ENCODE measurements around the gene CEP68.
"Not testable (repeated sequence)": the region's sequence is repeated elsewhere in the genome, so short reads cannot be mapped to it uniquely, and the experiment has no call there.

The CEP68 gene

DNA sequence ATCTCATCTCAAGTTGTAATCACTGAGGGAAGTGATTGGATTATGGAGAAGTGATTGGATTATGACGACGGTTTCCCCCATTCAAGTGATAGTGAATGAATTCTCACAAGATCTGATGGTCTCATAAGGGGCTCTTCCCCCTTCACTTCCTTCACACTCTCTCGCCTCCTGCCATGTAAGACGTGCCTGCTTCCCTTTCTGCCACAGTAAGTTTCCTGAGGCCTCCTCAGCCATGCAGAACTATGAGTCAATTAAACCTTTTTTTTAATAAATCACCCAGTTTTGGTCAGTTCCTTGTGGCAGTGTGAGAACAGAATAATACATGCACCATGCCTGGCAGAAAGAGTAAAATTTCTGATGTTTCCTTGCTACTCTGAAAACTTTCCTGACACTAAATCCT, 36.6 kb downstream of the CEP68 start:
- DNase-seq: peak; percentile 26 to 40 (median 29)

GRCh38 chr2:65093211-65093610, 37.0 kb downstream of the CEP68 start:
- DNase-seq: no peak

DNA sequence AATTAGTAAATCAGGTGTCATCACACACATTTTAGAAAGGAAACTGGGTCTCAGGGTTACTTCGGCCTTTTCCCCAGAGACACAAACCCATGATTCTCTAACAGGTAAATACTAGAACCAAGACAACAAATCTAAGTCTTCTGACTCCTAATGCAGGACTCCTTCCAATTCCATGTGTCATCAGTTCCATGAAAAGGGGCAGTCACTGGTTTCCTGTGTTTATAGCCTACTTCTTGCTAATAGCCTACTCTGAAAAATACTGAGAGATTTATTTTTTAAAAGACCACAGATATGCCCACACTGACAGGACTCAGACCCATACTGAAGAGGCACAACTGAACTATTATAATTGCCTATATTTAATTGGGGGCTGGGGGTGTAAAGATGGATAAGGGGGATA, 40.7 kb downstream of the CEP68 start:
- DNase-seq: no peak

DNA sequence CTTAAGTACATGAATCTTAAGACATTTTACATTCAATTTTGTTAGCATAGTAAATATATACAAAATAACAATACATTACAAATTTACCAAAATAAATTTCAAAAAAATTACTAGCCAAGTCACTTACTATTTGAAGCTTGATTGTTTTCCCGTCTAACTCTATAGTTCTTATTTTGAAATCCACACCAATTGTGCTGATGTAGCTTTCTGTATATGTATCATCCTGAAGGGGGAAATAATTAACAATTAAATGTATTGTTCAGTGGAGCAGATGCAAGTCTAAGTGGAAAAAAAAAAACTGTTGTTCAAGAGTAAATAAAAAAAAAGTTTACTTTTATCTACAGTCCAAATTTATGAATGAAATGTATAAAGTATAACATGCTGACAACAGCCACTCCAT, 41.6 kb downstream of the CEP68 start:
- no peak for DNase-seq

DNA sequence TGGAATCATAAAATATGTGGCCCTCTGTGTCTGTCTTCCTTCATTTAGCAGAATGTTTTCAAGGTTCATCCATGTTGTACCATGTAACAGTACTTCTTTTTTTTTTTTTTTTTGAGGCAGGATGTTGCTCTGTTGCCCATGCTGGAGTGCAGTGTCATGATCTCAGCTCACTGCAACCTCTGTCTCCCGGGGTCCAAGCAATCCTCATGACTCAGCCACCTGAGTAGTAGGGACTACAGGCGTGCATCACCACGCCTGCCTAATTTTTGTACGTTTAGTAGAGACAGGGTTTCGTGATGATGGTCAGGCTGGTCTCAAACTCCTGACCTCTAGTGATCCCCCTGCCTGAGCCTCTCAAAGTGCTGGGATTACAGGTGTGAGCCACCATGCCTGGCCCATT, 42.5 kb downstream of the CEP68 start:
- DNase-seq: no peak

GRCh38 chr2:65101071-65101470, 44.9 kb downstream of the CEP68 start:
- DNase-seq: no peak

DNA sequence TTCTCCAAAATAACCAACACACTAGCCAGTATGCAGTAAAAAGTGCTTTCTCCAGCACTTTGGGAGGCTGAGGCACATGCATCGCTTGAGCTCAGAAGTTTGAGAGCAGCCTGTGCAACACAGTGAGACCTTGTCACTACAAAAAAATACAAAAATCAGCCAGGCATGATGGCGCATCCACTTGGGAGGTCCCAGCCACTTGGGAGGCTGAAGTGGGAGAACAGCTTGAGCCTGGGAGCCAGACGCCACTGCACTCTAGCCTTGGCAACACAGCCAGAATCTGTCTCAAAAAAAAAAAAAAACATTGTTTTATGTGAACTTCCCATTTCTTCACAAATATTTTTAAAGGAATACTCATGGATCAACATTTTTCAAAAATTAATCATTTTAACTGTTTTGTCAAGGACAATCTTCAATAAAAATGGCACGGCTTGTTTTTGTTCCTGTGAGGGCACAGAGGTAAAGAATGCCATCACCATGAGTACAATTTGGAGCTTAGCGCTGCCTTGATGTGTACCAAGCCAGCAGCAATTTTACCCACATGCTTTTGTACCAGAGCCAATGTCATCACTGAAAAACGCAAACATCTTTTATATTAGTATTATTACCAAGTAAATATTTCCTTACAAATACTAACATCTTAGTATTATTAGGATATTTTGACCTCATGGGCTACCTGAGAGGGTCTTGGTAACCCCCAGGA, 46.9 kb downstream of the CEP68 start:
- DNase-seq: no peak

- no peak for DNase-seq
Observed at GRCh38 chr2:65107530-65107929, 51.3 kb downstream of the CEP68 start.

DNA sequence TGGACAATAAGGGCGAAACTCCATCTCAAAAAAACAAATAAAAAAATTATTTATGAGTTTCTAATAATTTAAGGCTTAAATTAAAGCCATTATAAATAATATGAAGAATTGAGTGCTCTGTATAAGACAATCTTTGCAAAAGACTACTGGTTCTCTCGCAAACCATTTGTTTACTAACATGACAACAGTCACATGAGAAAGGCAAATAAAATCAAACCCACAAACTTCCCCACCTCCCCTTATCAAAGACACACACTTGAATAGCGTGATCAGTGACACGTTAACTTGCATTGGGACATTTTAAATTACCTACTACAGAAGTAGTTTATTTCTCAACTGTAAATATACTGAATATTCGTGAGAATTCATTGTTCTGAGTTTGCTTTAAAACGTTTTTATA, 52.6 kb downstream of the CEP68 start:
- no peak for DNase-seq

- DNase-seq: peak in 2 of 3 donors; percentile 38 to 46
Observed at GRCh38 chr2:65112633-65113032, 56.4 kb downstream of the CEP68 start.

DNA sequence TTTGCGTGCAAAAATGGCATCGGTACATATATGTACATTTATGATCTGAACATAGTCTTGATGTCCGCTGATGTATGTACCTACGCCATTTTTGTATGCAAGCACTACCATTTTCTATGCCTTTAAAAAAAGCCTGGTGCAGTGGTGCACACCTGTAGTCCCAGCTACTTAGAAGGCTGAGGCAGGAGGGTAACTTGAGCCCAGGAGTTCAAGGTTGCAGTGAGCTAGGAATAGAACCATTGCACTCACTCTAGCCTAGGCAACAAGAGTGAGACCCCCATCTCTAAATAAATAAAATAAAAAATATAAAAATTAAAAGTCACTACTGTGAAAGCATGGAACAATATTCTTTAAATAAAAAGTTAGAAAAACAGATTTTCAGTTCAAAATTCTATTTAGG, 57.0 kb downstream of the CEP68 start:
- DNase-seq: no peak

DNA sequence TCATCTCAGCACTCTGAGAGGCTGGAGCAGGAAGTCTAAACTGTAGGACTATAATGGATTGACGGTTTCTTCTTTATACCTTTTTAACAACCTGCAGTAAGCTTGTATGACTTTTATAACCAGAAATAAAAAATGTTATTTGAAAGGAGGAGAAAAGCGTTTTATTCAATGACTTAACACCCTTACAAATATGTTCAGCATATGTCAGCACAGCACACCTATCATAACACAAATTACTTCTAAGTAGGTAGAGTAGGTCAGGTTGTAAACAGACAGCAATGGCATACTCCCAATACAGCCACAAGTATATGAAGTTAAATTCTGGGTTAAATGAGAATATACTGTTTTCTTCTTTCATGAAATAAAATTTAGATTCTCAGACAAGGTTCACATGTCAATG, 57.6 kb downstream of the CEP68 start:
- no peak for DNase-seq

DNA sequence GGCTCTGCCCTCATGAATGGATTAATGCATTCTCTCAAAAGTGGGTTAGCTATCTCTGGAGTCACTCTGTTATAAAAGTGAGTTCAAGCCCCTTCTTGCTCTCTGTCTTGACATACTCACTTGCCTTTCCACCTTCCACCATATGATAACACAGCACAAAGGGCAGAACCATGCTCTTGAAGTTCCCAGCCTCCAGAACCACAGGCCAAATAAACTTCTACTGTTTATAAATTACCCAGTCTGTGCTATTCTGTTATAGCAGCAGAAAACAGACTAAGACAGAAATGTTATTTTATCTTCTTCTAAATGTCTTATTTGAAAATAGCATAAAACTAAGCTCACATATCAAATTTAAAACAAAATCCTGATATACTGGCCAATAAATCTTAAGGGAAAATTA, 58.7 kb downstream of the CEP68 start:
- DNase-seq: no peak

DNA sequence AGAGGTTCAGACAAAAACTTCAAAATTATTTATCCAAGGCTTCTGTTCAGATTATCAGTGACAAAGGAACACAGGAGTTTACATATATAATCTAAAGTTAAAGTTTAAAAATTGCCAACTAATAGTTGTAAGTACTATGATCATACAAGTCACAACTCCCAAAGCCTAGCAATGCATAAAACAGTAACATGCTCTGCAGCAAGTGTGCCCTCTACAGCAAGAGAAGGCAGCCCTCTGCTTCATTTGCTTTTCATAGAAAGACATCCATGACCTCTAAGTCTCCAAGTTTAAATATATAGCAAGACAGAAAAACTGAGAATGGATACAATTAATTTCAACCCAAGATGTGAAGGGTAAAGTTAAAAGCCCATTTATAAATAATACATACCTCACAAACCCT, 60.4 kb downstream of the CEP68 start:
- no peak for DNase-seq

GRCh38 chr2:65120990-65121693, 64.9 kb downstream of the CEP68 start:
- DNase-seq: no peak

DNA sequence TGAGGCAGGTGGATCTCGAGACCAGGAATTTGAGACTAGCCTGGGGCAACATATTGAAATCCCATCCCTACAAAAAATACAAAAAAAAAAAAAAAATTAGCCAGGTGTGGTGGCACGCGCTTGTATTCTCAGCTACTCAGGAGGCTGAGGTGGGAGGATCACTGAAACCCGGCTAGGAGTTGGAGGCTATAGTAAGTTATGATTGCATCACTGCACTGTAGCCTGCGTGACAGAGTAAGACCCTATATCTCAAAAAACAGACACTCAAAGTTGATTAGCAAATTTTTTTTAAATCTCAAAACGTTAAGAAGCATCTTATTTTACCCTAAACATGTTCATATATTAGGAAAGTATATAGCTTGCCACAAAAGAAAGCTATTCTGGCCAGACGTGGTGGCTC, 66.1 kb downstream of the CEP68 start:
- no peak for DNase-seq

DNA sequence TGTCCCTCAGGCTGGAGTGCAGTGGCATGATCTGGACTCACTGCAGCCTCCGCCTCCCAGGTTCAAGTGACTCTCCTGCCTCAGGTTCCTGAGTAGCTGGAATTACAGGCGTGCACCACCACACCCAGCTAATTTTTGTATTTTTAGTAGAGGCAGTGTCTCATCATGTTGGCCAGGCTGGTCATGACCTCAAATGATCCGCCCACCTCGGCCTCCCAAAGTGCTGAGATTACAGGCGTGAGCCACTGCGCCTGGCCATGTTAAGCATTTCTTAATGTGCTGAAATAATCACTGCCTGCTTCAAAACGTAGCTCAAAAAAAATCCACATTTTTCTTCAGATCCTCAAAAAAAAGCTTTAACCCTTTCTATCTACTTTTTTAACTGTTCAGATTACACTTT, 69.2 kb downstream of the CEP68 start:
- peak; percentile 71 to 80 (median 73) for DNase-seq

GRCh38 chr2:65128297-65129190, 72.3 kb downstream of the CEP68 start:
- peak; percentile 81 to 96 (median 94) for DNase-seq

- DNase-seq: peak; percentile 36 to 74 (median 42)
Observed at GRCh38 chr2:65129286-65129825, 73.1 kb downstream of the CEP68 start.

- DNase-seq: peak; percentile 99 to 100 (median 100)
Observed at GRCh38 chr2:65129826-65130663, 73.8 kb downstream of the CEP68 start, which contains the start of gene RAB1A. RAB1A (minus strand) TSS chr2:65130106; CDS start chr2:65129915, 191 bp downstream.

DNA sequence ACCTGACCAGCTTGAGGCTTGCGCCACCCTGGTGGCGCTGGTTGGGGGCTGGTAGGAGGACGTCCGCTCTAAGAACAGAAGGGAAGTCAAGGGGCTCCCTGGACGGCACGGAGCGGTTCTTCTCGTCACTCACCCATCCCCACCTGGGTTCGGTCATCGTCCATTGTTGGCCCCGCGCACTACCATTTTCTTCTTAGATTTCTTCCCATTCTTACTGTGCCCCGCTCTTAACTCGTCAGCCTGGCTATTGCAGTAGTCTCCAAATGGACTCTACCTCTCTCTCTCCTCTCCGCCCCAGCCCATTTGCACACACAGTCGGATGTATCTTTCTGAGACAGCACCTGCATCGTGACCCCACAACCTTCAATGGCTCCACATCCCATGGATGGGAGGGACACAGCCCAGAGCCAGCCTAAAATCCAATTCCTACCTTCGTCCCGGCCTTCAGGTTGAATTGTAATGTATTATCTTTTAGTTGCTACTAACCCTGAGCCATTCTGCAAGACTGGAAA, 74.5 kb downstream of the CEP68 start:
- no peak for DNase-seq

DNA sequence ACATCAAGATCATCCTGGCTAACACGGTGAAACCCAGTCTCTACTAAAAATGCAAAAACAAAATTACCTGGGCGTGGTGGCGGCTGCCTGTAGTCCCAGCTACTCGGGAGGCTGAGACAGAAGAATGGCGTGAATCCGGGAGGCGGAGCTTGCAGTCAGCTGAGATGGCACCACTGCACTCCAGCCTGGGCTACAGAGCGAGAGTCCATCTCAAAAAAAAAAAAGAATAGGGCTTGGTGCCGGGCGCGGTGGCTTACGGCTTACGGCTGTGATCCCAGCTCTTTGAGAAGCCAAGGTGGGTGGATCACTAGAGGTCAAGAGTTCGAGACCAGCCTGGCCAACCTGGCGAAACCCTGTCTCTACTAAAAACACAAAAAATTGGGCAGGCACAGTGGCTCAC, 76.7 kb downstream of the CEP68 start:
- DNase-seq: not testable (repeated sequence)
